Astrocyte of the cerebellum (primary cell): ENCODE measurements around the gene CCDC170.
"Not testable (repeated sequence)": the region's sequence is repeated elsewhere in the genome, so short reads cannot be mapped to it uniquely, and the experiment has no call there.

Experiments
- DNase-seq: peaks from one replicate; pipeline ENCODE4 v3.0.0-alpha.2; 2011; ENCODE audit warnings: low read depth
- H3K4me3 ChIP-seq: 2 replicates; pipeline ENCODE4 v1.5.1; 2011; ENCODE audit warnings: mild to moderate bottlenecking, low read depth, low read length, moderate library complexity
- CTCF ChIP-seq: IDR thresholded peaks from 2 replicates; pipeline ENCODE4 v1.5.1; 2012; ENCODE audit warnings: low read length, low read depth, moderate library complexity, mild to moderate bottlenecking; ENCODE audit errors: missing control alignments
- in situ Hi-C: cut with HindIII; loops from 2 replicates; pipeline ENCODE4 v1.10.0; 2017; ENCODE audit warnings: low sequenced_read_pairs

Gene CCDC170

DNA sequence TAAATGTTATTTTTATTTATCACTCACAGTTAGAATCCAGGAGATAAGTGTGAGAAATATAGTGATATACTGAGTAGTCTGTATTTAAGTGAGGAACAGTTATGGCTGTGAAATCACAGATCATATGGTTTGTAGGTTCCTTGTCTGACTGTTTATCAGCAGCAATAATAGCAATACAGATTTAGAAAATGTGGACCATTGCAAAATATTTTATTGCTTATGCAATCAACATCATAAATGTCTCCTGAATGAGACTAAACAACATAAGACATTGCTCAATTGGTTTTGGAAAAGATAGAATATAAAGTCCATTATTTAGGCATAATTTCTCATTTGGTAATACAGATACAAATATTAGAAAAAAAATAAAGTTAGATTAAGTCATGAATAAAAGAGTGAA, 43.7 kb downstream of the CCDC170 start:
- TF ChIP-seq CTCF, result no peak
- in situ Hi-C loops, result no loop called here

GRCh38 chr6:151539506-151540268, 45.9 kb downstream of the CCDC170 start:
- no peak for TF ChIP-seq CTCF

More for the DNA sequence above, 43.7 kb downstream of the CCDC170 start:
- H3K4me3 ChIP-seq, result no peak overlapping the region
- no peak for DNase-seq

GRCh38 chr6:151544453-151544852, 50.6 kb downstream of the CCDC170 start:
- H3K4me3 ChIP-seq, result no peak overlapping the region
- in situ Hi-C loops, result no loop called here
- no peak for TF ChIP-seq CTCF
- DNase-seq, result no peak

More at GRCh38 chr6:151539506-151540268, 45.9 kb downstream of the CCDC170 start:
- in situ Hi-C loops, result no loop called here
- no peak overlapping the region for H3K4me3 ChIP-seq
- DNase-seq, result no peak

DNA sequence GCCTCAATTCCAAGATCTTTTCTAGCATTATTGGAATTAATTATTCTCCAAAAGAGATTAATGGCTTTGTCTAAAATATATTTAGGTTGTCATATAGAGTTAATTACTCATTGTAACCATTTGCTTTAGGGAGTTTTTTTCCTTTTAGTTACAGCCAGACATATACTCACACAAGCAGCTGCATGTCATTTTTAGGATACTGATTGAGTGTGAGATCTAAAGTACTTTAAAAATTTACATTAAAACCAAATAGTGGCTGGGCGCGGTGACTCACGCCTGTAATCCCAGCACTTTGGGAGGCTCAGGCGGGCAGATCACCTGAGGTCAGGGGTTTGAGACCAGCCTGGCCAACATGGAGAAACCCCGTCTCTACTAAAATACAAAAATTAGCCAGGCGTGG, 51.1 kb downstream of the CCDC170 start:
- in situ Hi-C loops, DNase-seq: not testable (repeated sequence)

GRCh38 chr6:151546941-151547659, 53.3 kb downstream of the CCDC170 start:
- no peak overlapping the region for H3K4me3 ChIP-seq
- TF ChIP-seq CTCF, result no peak
- DNase-seq, result no peak
- in situ Hi-C loops, result no loop called here

More for the DNA sequence above, 51.1 kb downstream of the CCDC170 start:
- H3K4me3 ChIP-seq, result not testable (repeated sequence)

GRCh38 chr6:151548201-151548600, 54.4 kb downstream of the CCDC170 start:
- in situ Hi-C loops, result no loop called here
- TF ChIP-seq CTCF, result no peak

GRCh38 chr6:151549790-151550189, 56.0 kb downstream of the CCDC170 start:
- H3K4me3 ChIP-seq, result no peak overlapping the region
- no peak for DNase-seq
- in situ Hi-C loops, result no loop called here
- no peak for TF ChIP-seq CTCF

More at GRCh38 chr6:151548201-151548600, 54.4 kb downstream of the CCDC170 start:
- H3K4me3 ChIP-seq, result no peak overlapping the region
- DNase-seq, result no peak
